Measurements from ENCODE around the gene SUSD6.
A peak's percentile ranks its signal among the peaks of the same experiment; 100 is the strongest.

Gene SUSD6

GRCh38 chr14:69674546-69675244 lies 63.3 kb downstream of the SUSD6 start:
- peaks cover 68% of the 10 kb centered on the region for H3K4me1 ChIP-seq
- peak overlapping the region; percentile 86 for H3K4me2 ChIP-seq

GRCh38 chr14:69675245-69675583 lies 63.8 kb downstream of the SUSD6 start:
- Histone ChIP-seq H3K4me2 (peak overlapping the region; percentile 86), H4K20me1 (peaks cover 45% of the 10 kb centered on the region)

More at GRCh38 chr14:69674546-69675244, 63.3 kb downstream of the SUSD6 start:
- Histone ChIP-seq H3K9me3 (no peaks in the 10 kb centered on the region), H3K27me3 (no peaks in the 10 kb centered on the region), H3K9ac (peak overlapping the region; percentile 67), H3K27ac (peak overlapping the region; percentile 80), H4K20me1 (peaks cover 50% of the 10 kb centered on the region), H3K36me3 (peaks cover 25% of the 10 kb centered on the region), H3K4me3 (peak overlapping the region; percentile 50)
- no peak for TF ChIP-seq Cebpa-rat (IDR thresholded peaks at IDR 0.05)

DNA sequence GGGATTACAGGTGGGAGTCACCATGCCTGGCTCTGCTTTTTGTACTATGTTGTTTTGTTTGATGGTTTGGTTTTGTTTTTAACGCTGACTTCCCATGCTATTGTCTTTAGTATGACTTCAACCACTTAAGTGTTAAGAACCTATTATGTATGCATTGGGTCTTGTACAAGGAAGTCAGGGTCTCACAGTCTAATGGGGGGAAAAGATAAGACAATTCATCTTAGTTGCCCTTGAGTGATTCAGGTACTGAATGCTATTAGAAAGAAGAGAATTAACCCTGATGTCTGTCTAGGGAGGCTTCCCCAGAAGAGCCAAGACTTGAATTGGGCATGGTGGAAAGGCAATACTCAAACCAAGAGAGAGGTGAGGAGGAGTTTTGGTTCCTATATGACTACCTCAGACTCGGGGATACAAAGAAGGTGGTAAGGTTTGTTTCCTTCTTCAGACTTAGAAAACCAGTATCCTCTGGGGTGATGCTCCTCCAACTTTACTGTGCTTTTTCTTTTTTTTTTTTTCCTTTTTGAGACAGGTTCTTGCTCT lies 64.6 kb downstream of the SUSD6 start:
- no peak overlapping the region; the same call in 1 of the 2 replicates for H3K27ac ChIP-seq
- no peaks in the 10 kb centered on the region for H3K27me3 ChIP-seq
- H3K9me3 ChIP-seq, result no peaks in the 10 kb centered on the region; the same call in 1 of the 2 replicates
- peaks cover 19% of the 10 kb centered on the region for H3K36me3 ChIP-seq
- H3K4me2 ChIP-seq, result peak overlapping the region; percentile 86
- TF ChIP-seq Cebpa-rat (IDR thresholded peaks at IDR 0.05), result no peak
- peaks cover 67% of the 10 kb centered on the region for H3K4me1 ChIP-seq
- no peak overlapping the region for H3K4me3 ChIP-seq
- no peak overlapping the region for H3K9ac ChIP-seq
- peaks cover 37% of the 10 kb centered on the region for H4K20me1 ChIP-seq

More at GRCh38 chr14:69675245-69675583, 63.8 kb downstream of the SUSD6 start:
- peaks cover 20% of the 10 kb centered on the region for H3K36me3 ChIP-seq
- TF ChIP-seq Cebpa-rat (IDR thresholded peaks at IDR 0.05), result no peak
- H3K4me1 ChIP-seq, result peaks cover 67% of the 10 kb centered on the region
- no peak overlapping the region for H3K4me3 ChIP-seq
- H3K27me3 ChIP-seq, result no peaks in the 10 kb centered on the region
- no peaks in the 10 kb centered on the region for H3K9me3 ChIP-seq
- H3K27ac ChIP-seq, result peak overlapping the region; percentile 80
- H3K9ac ChIP-seq, result peak overlapping the region; percentile 67; the same call in 1 of the 2 replicates

DNA sequence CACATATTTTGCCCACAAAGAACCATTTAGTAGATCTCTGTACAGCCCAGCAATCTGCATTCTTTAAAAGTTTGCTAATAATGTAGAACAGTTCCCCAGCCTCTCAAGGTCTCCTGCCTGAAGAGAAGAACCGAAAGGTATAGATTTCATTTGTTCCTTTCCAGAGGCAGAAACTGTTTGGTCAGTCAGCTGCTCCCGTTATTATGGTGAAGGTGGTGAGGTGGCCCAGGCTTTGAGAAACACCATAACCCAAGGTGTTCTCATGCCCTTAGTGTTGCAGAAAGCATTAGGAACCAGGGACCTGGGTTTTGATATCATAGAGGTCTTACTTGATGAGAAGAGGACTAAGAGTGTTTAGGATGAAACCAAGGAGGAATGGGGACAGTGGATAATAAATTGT lies 65.3 kb downstream of the SUSD6 start:
- Histone ChIP-seq H4K20me1 (peaks cover 30% of the 10 kb centered on the region), H3K9me3 (peaks cover 6% of the 10 kb centered on the region; the same call in 1 of the 2 replicates), H3K27me3 (no peaks in the 10 kb centered on the region), H3K36me3 (peaks cover 26% of the 10 kb centered on the region), H3K4me2 (peak overlapping the region; percentile 86; the same call in 1 of the 2 replicates), H3K4me3 (no peak overlapping the region), H3K4me1 (peaks cover 64% of the 10 kb centered on the region), H3K27ac (no peak overlapping the region), H3K9ac (no peak overlapping the region)
- no peak for TF ChIP-seq Cebpa-rat (IDR thresholded peaks at IDR 0.05)

DNA sequence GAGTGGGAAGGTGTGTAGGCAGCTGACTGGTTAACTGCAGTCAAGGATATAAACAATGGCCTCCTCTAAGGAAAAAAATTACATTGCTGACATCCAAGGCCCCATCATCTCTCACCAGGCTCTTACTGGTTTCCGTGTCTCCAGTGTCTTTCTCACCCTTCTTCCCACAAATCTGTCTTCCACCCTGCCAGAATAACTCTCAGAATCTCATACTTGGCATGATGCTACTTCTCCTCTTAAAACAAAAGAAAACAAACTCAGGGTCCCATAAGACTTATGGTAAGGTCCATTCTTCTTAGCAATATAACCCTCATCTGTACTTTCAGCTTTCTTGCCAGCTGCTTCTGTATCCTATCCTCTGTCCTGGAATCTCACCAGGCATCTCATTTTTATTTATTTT lies 68.9 kb downstream of the SUSD6 start:
- Histone ChIP-seq H3K4me1 (peaks cover 64% of the 10 kb centered on the region), H3K9me3 (peaks cover 11% of the 10 kb centered on the region; the same call in 1 of the 2 replicates), H3K27ac (no peak overlapping the region), H3K36me3 (peaks cover 31% of the 10 kb centered on the region), H4K20me1 (no peaks in the 10 kb centered on the region; the same call in 1 of the 2 replicates), H3K27me3 (no peaks in the 10 kb centered on the region), H3K9ac (no peak overlapping the region), H3K4me2 (peak overlapping the region; percentile 23; the same call in 1 of the 2 replicates), H3K4me3 (no peak overlapping the region)
- no peak for TF ChIP-seq Cebpa-rat (IDR thresholded peaks at IDR 0.05)

- Histone ChIP-seq H3K27me3 (no peaks in the 10 kb centered on the region), H3K4me3 (no peak overlapping the region), H4K20me1 (no peaks in the 10 kb centered on the region; the same call in 1 of the 2 replicates), H3K9ac (no peak overlapping the region), H3K9me3 (peaks cover 11% of the 10 kb centered on the region; the same call in 1 of the 2 replicates), H3K27ac (no peak overlapping the region), H3K36me3 (peaks cover 24% of the 10 kb centered on the region), H3K4me2 (peak overlapping the region; percentile 75; the same call in 1 of the 2 replicates), H3K4me1 (peaks cover 69% of the 10 kb centered on the region)
- no peak for TF ChIP-seq Cebpa-rat (IDR thresholded peaks at IDR 0.05)
Measured at GRCh38 chr14:69682136-69682535, 70.7 kb downstream of the SUSD6 start.

GRCh38 chr14:69682621-69683263 lies 71.3 kb downstream of the SUSD6 start:
- peaks cover 11% of the 10 kb centered on the region; the same call in 1 of the 2 replicates for H3K9me3 ChIP-seq
- H3K36me3 ChIP-seq, result peaks cover 24% of the 10 kb centered on the region
- peak overlapping the region; percentile 9; the same call in 1 of the 2 replicates for H3K27ac ChIP-seq
- peak overlapping the region; percentile 75; the same call in 1 of the 2 replicates for H3K4me2 ChIP-seq
- no peak for TF ChIP-seq Cebpa-rat (IDR thresholded peaks at IDR 0.05)
- H3K4me1 ChIP-seq, result peaks cover 75% of the 10 kb centered on the region
- H3K4me3 ChIP-seq, result no peak overlapping the region
- H4K20me1 ChIP-seq, result no peaks in the 10 kb centered on the region; the same call in 1 of the 2 replicates
- H3K27me3 ChIP-seq, result no peaks in the 10 kb centered on the region
- H3K9ac ChIP-seq, result no peak overlapping the region

GRCh38 chr14:69683971-69684370 lies 72.6 kb downstream of the SUSD6 start:
- no peak overlapping the region for H3K9ac ChIP-seq
- H3K4me1 ChIP-seq, result peaks cover 88% of the 10 kb centered on the region
- no peak overlapping the region for H3K4me3 ChIP-seq

GRCh38 chr14:69684461-69685217 lies 73.2 kb downstream of the SUSD6 start:
- Histone ChIP-seq H3K9ac (no peak overlapping the region), H3K27ac (peak overlapping the region; percentile 87), H3K36me3 (peaks cover 16% of the 10 kb centered on the region), H4K20me1 (no peaks in the 10 kb centered on the region; the same call in 1 of the 2 replicates), H3K4me2 (peak overlapping the region; percentile 75), H3K4me3 (no peak overlapping the region), H3K9me3 (peaks cover 11% of the 10 kb centered on the region; the same call in 1 of the 2 replicates), H3K4me1 (peaks cover 94% of the 10 kb centered on the region), H3K27me3 (no peaks in the 10 kb centered on the region)
- no peak for TF ChIP-seq Cebpa-rat (IDR thresholded peaks at IDR 0.05)

More at GRCh38 chr14:69683971-69684370, 72.6 kb downstream of the SUSD6 start:
- H3K27ac ChIP-seq, result peak overlapping the region; percentile 87
- H3K27me3 ChIP-seq, result no peaks in the 10 kb centered on the region
- H3K9me3 ChIP-seq, result peaks cover 11% of the 10 kb centered on the region; the same call in 1 of the 2 replicates
- peak overlapping the region; percentile 75 for H3K4me2 ChIP-seq
- H4K20me1 ChIP-seq, result no peaks in the 10 kb centered on the region; the same call in 1 of the 2 replicates
- H3K36me3 ChIP-seq, result peaks cover 17% of the 10 kb centered on the region
- TF ChIP-seq Cebpa-rat (IDR thresholded peaks at IDR 0.05), result no peak

All from BLaER1 (cell line).